ENCODE data around the gene UBAC1.

DNA sequence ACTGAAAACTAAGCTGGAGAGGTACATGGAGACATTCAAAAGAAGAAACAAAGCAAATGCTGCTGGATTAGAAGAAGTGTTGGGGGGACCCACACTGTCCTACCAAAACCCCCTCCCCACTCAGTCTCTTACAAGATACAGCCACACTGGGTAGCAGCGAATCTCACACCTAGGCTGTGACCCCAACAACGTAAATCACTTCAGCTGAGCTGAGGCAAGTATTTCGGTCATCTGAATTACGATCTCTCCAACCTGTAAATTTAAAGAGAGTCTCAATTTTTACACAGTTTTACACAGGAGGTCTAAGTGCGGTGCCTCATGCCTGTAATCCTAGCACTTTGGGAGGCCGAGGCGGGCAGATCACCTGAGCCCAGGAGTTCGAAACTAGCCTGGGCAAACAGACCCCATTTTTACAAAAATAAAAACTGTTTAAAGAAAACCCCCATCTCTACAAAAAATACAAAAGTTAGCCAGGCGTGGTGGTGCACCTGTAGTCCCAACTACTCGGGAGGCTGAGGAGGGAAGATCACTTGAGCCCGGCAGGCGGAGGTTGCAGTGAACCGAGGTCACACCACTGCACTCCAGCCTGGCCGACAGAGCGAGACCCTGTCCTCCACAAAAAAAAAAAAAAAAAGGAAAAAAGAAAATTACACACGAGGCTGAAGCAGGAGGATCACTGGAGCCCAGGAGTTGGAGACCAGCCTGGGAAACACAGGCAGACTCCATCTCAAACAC lies 57.2 kb downstream of the UBAC1 start:
- TF ChIP-seq CEBPB (IDR thresholded peaks at IDR 0.05) (no peak), FOXM1 (IDR thresholded peaks at IDR 0.05; ENCODE audit: borderline replicate concordance, low read depth) (no peak), YY1 (IDR thresholded peaks at IDR 0.05; ENCODE audit: low read depth) (no peak), RAD21 (IDR thresholded peaks at IDR 0.05; ENCODE audit: low read depth) (no peak), EP300 (IDR thresholded peaks at IDR 0.05; ENCODE audit: borderline replicate concordance) (no peak), TAF1 (IDR thresholded peaks at IDR 0.05; ENCODE audit: low read depth) (no peak), TEAD4 (IDR thresholded peaks at IDR 0.05) (no peak), CREB1 (IDR thresholded peaks at IDR 0.05; ENCODE audit: low read depth) (no peak)
- TF ChIP-seq, protein P1, sequence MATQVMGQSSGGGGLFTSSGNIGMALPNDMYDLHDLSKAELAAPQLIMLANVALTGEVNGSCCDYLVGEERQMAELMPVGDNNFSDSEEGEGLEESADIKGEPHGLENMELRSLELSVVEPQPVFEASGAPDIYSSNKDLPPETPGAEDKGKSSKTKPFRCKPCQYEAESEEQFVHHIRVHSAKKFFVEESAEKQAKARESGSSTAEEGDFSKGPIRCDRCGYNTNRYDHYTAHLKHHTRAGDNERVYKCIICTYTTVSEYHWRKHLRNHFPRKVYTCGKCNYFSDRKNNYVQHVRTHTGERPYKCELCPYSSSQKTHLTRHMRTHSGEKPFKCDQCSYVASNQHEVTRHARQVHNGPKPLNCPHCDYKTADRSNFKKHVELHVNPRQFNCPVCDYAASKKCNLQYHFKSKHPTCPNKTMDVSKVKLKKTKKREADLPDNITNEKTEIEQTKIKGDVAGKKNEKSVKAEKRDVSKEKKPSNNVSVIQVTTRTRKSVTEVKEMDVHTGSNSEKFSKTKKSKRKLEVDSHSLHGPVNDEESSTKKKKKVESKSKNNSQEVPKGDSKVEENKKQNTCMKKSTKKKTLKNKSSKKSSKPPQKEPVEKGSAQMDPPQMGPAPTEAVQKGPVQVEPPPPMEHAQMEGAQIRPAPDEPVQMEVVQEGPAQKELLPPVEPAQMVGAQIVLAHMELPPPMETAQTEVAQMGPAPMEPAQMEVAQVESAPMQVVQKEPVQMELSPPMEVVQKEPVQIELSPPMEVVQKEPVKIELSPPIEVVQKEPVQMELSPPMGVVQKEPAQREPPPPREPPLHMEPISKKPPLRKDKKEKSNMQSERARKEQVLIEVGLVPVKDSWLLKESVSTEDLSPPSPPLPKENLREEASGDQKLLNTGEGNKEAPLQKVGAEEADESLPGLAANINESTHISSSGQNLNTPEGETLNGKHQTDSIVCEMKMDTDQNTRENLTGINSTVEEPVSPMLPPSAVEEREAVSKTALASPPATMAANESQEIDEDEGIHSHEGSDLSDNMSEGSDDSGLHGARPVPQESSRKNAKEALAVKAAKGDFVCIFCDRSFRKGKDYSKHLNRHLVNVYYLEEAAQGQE (IDR thresholded peaks at IDR 0.05; ENCODE audit: low read depth): no peak

All from Ishikawa (cell line).